ENCODE results near the gene BPIFB2.

Gene BPIFB2

GRCh38 chr20:33059741-33060390, 52.4 kb downstream of the BPIFB2 start:
- no peak for TF ChIP-seq CTCF (IDR thresholded peaks at IDR 0.05; ENCODE audit: low read depth, low read length)
- in situ Hi-C loops (cut with HindIII; ENCODE audit: low sequenced_read_pairs), result no loop called here
- no peak overlapping the region for H3K4me3 ChIP-seq (ENCODE audit: low read depth, low read length)
- DNase-seq (ENCODE audit: low read depth, low spot score), result no peak

GRCh38 chr20:33061658-33062028, 54.1 kb downstream of the BPIFB2 start:
- in situ Hi-C loops (cut with HindIII; ENCODE audit: low sequenced_read_pairs), result no loop called here
- DNase-seq (ENCODE audit: low read depth, low spot score), result no peak
- TF ChIP-seq CTCF (IDR thresholded peaks at IDR 0.05; ENCODE audit: low read depth, low read length), result no peak
- H3K4me3 ChIP-seq (ENCODE audit: low read depth, low read length), result no peak overlapping the region

GRCh38 chr20:33062105-33062824, 54.8 kb downstream of the BPIFB2 start:
- TF ChIP-seq CTCF (IDR thresholded peaks at IDR 0.05; ENCODE audit: low read depth, low read length), result no peak
- in situ Hi-C loops (cut with HindIII; ENCODE audit: low sequenced_read_pairs), result no loop called here
- DNase-seq (ENCODE audit: low read depth, low spot score), result no peak
- H3K4me3 ChIP-seq (ENCODE audit: low read depth, low read length), result no peak overlapping the region

- DNase-seq (ENCODE audit: low read depth, low spot score), result no peak
- TF ChIP-seq CTCF (IDR thresholded peaks at IDR 0.05; ENCODE audit: low read depth, low read length), result no peak
- in situ Hi-C loops (cut with HindIII; ENCODE audit: low sequenced_read_pairs), result no loop called here
- H3K4me3 ChIP-seq (ENCODE audit: low read depth, low read length), result no peak overlapping the region
Measured at GRCh38 chr20:33062825-33063149, 55.3 kb downstream of the BPIFB2 start.

- no peak for DNase-seq (ENCODE audit: low read depth, low spot score)
- in situ Hi-C loops (cut with HindIII; ENCODE audit: low sequenced_read_pairs), result no loop called here
- no peak for TF ChIP-seq CTCF (IDR thresholded peaks at IDR 0.05; ENCODE audit: low read depth, low read length)
- H3K4me3 ChIP-seq (ENCODE audit: low read depth, low read length), result no peak overlapping the region
Measured at GRCh38 chr20:33063271-33063670, 55.8 kb downstream of the BPIFB2 start.

- TF ChIP-seq CTCF (IDR thresholded peaks at IDR 0.05; ENCODE audit: low read depth, low read length), result no peak
- in situ Hi-C loops (cut with HindIII; ENCODE audit: low sequenced_read_pairs), result no loop called here
- no peak for DNase-seq (ENCODE audit: low read depth, low spot score)
- H3K4me3 ChIP-seq (ENCODE audit: low read depth, low read length), result no peak overlapping the region
Measured at GRCh38 chr20:33064572-33065287, 57.2 kb downstream of the BPIFB2 start.

Data from astrocyte of the spinal cord (primary cell).